ENCODE results near the gene MED27. TPM values are rescaled to one million over a fixed set of nuclear protein-coding genes. Genes with fewer than 3 reads are reported as not detected.

Gene MED27
- total RNA-seq, 1 experiment from 2014 or later, result 30.4 TPM

DNA sequence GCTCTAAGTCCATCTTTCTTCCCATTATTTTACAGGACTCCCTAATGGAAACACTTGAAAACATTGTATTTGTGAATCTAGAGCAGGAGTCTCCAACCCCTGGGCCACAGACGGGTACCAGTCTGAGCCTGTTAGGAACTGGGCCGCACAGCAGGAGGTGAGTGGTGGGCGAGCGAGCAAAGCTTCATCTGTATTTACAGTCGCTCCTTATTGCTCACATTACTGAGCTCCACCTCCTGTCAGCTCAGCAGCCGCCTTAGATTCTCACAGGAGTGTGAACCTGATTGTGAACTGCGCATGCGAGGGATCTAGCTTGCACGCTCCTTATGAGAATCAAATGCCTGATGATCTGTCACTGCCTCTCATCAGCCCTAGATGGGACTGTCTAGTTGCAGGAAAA lies 111.0 kb downstream of the MED27 start:
- H3K4me3 Mint-ChIP-seq (ENCODE audit: unreplicated experiment), result no peak overlapping the region
- ChIA-PET CTCF (no interaction called here), POLR2A (no interaction called here)
- no peak overlapping the region for H3K4me3 ChIP-seq (ENCODE audit: low read depth, low read length)
- no peaks in the 10 kb centered on the region for H3K27me3 Mint-ChIP-seq (ENCODE audit: insufficient read depth, unreplicated experiment)
- DNase-seq, result no peak
- no peaks in the 10 kb centered on the region for H3K36me3 Mint-ChIP-seq (ENCODE audit: insufficient read depth, unreplicated experiment)
- no peaks in the 10 kb centered on the region for H3K36me3 ChIP-seq (ENCODE audit: control insufficient read depth, insufficient read depth, low read length)
- intact Hi-C loops (cut with micrococcal nuclease; ENCODE audit: unreplicated experiment), result no loop called here
- TF ChIP-seq, protein P1, sequence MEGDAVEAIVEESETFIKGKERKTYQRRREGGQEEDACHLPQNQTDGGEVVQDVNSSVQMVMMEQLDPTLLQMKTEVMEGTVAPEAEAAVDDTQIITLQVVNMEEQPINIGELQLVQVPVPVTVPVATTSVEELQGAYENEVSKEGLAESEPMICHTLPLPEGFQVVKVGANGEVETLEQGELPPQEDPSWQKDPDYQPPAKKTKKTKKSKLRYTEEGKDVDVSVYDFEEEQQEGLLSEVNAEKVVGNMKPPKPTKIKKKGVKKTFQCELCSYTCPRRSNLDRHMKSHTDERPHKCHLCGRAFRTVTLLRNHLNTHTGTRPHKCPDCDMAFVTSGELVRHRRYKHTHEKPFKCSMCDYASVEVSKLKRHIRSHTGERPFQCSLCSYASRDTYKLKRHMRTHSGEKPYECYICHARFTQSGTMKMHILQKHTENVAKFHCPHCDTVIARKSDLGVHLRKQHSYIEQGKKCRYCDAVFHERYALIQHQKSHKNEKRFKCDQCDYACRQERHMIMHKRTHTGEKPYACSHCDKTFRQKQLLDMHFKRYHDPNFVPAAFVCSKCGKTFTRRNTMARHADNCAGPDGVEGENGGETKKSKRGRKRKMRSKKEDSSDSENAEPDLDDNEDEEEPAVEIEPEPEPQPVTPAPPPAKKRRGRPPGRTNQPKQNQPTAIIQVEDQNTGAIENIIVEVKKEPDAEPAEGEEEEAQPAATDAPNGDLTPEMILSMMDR (IDR thresholded peaks at IDR 0.05; ENCODE audit: insufficient read depth in 1 of 2, low read depth in 1 of 2, low read length in 1 of 2, severe bottlenecking in 1 of 2, unreplicated experiment in 1 of 2), result no peak
- H3K27ac Mint-ChIP-seq (ENCODE audit: unreplicated experiment), result no peak overlapping the region
- no peaks in the 10 kb centered on the region for H3K4me1 ChIP-seq
- BruUV-seq (replicated peaks), result no TSS peak
- H3K9me3 Mint-ChIP-seq (ENCODE audit: unreplicated experiment), result no peaks in the 10 kb centered on the region
- no peaks in the 10 kb centered on the region for H3K4me1 Mint-ChIP-seq (ENCODE audit: low read depth, unreplicated experiment)
- H3K27me3 ChIP-seq (replicated peaks; ENCODE audit: control insufficient read depth, insufficient read depth, low read length), result no peaks in the 10 kb centered on the region
- no peaks in the 10 kb centered on the region for H3K9me3 ChIP-seq

DNA sequence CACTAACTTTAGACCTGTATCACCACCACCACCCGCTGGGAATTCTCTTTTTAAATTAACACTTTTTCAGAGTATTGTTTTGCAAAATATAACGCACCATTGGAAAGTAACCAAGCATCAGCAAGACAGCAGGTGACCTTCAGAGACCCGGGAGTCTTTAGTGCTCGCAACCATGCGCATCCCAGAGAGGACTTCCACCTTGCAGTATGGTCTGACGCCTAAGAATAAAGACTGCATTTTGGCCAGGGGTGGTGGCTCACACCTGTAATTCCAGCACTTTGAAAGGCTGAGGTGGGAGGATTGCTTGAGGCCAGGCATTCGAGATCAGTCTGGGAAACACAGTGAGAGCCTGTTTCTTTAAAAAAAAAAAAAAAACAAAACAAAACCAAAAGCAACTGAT lies 113.8 kb downstream of the MED27 start:
- intact Hi-C loops (cut with micrococcal nuclease; ENCODE audit: unreplicated experiment), result no loop called here
- H3K9me3 Mint-ChIP-seq (ENCODE audit: unreplicated experiment), result no peaks in the 10 kb centered on the region
- BruUV-seq (replicated peaks), result no TSS peak
- Histone ChIP-seq H3K36me3 (ENCODE audit: control insufficient read depth, insufficient read depth, low read length) (no peaks in the 10 kb centered on the region), H3K9me3 (no peaks in the 10 kb centered on the region), H3K4me3 (ENCODE audit: low read depth, low read length) (no peak overlapping the region), H3K27me3 (replicated peaks; ENCODE audit: control insufficient read depth, insufficient read depth, low read length) (no peaks in the 10 kb centered on the region), H3K4me1 (no peaks in the 10 kb centered on the region)
- TF ChIP-seq, protein P1 (IDR thresholded peaks at IDR 0.05; ENCODE audit: insufficient read depth in 1 of 2, low read depth in 1 of 2, low read length in 1 of 2, severe bottlenecking in 1 of 2, unreplicated experiment in 1 of 2), result no peak
- no peak for DNase-seq
- H3K4me1 Mint-ChIP-seq (ENCODE audit: low read depth, unreplicated experiment), result no peaks in the 10 kb centered on the region
- no peak overlapping the region for H3K4me3 Mint-ChIP-seq (ENCODE audit: unreplicated experiment)
- H3K27me3 Mint-ChIP-seq (ENCODE audit: insufficient read depth, unreplicated experiment), result no peaks in the 10 kb centered on the region
- POLR2A ChIA-PET, result no interaction called here
- H3K36me3 Mint-ChIP-seq (ENCODE audit: insufficient read depth, unreplicated experiment), result no peaks in the 10 kb centered on the region
- no peak overlapping the region for H3K27ac Mint-ChIP-seq (ENCODE audit: unreplicated experiment)
- CTCF ChIA-PET, result no interaction called here

GRCh38 chr9:131965103-131965502 lies 114.6 kb downstream of the MED27 start:
- H3K4me3 ChIP-seq (ENCODE audit: low read depth, low read length), result no peak overlapping the region
- H3K27me3 ChIP-seq (replicated peaks; ENCODE audit: control insufficient read depth, insufficient read depth, low read length), result no peaks in the 10 kb centered on the region
- BruUV-seq (replicated peaks), result no TSS peak
- Mint-ChIP-seq H3K9me3 (ENCODE audit: unreplicated experiment) (no peaks in the 10 kb centered on the region), H3K27ac (ENCODE audit: unreplicated experiment) (no peak overlapping the region), H3K4me1 (ENCODE audit: low read depth, unreplicated experiment) (no peaks in the 10 kb centered on the region), H3K27me3 (ENCODE audit: insufficient read depth, unreplicated experiment) (no peaks in the 10 kb centered on the region), H3K36me3 (ENCODE audit: insufficient read depth, unreplicated experiment) (no peaks in the 10 kb centered on the region), H3K4me3 (ENCODE audit: unreplicated experiment) (no peak overlapping the region)
- no peaks in the 10 kb centered on the region for H3K4me1 ChIP-seq
- ChIA-PET POLR2A (no interaction called here), CTCF (no interaction called here)
- TF ChIP-seq, protein P1 (IDR thresholded peaks at IDR 0.05; ENCODE audit: insufficient read depth in 1 of 2, low read depth in 1 of 2, low read length in 1 of 2, severe bottlenecking in 1 of 2, unreplicated experiment in 1 of 2), result no peak
- intact Hi-C loops (cut with micrococcal nuclease; ENCODE audit: unreplicated experiment), result no loop called here
- H3K36me3 ChIP-seq (ENCODE audit: control insufficient read depth, insufficient read depth, low read length), result no peaks in the 10 kb centered on the region
- H3K9me3 ChIP-seq, result no peaks in the 10 kb centered on the region
- no peak for DNase-seq
